Testis (tissue), 3 donors: ENCODE data around the gene ALB. TPM values are rescaled to one million over a fixed set of nuclear protein-coding genes. Genes with fewer than 3 reads are reported as not detected.

Experiments used
- DNase-seq: peaks from one replicate; pipeline ENCODE4 v3.0.0-alpha.2; 2019
- H3K27ac ChIP-seq, 2 donors: fragments of 200-600 bp; sonication (generic); one replicate each; pipeline ENCODE4 v1.5.1; 2019
- H3K27me3 ChIP-seq: fragments of 200-600 bp; sonication (generic); one replicate; pipeline ENCODE4 v1.5.1; 2019
- H3K36me3 ChIP-seq: fragments of 200-600 bp; sonication (generic); one replicate; pipeline ENCODE4 v1.5.1; 2017; ENCODE audit warnings: low read depth; ENCODE audit errors: missing control alignments
- H3K4me1 ChIP-seq: fragments of 200-600 bp; sonication (generic); one replicate; pipeline ENCODE4 v1.5.1; 2019
- H3K4me3 ChIP-seq, 2 donors: fragments of 200-600 bp; sonication (generic); one replicate each; pipeline ENCODE4 v1.5.1; 2017 to 2019
- H3K9me3 ChIP-seq: fragments of 200-600 bp; sonication (generic); one replicate; pipeline ENCODE4 v1.5.1; 2017
- POLR2A ChIP-seq: fragments of 450-650 bp; IDR thresholded peaks from one replicate; pipeline ENCODE4 v1.6.1; 2017; ENCODE audit warnings: antibody characterized with exemption, mild to moderate bottlenecking, moderate library complexity
- WGBS, 2 donors: methylation state at CpG; one replicate each; pipeline ENCODE4 v1.1.5; 2018; 5-methylcytosine and 5-hydroxymethylcytosine counted together
- intact Hi-C: fragments of 100-400 bp; cut with DNase I; formaldehyde crosslinking; loops from one replicate; pipeline ENCODE4 v1.15.1; 2023; ENCODE audit warnings: low total_unique reads
- polyA plus RNA-seq: library from polyadenylated mRNA; stranded (reverse); fragments of 350-450 nt; fragmentation: Illumina TruSeq; extraction: RNeasy Lipid Tissue Mini Kit (QIAGEN cat#74804); gene quantifications from one replicate; pipeline ENCODE4 v1.2.3, GENCODE V29; 2014; ENCODE audit warnings: low read depth, low replicate concordance; ENCODE audit not compliant: insufficient read depth
- total RNA-seq, 2 donors: library from RNA; depleted of rRNA; stranded (reverse); fragments of >200 nt; gene quantifications; one replicate each; pipeline ENCODE4 v1.2.3, GENCODE V29; 2016
- TF ChIP-seq, protein P1 (sequence below), 3 experiments: fragments of 450-650 bp in 2 of 3; fragments of 200-600 bp in 1 of 3; sonication (generic) in 1 of 3; IDR thresholded peaks; one replicate each; pipeline ENCODE4 v1.5.1; 2016 to 2019; ENCODE audit warnings: antibody characterized with exemption in 3 of 3, mild to moderate bottlenecking in 2 of 3, moderate library complexity in 1 of 3

ALB gene
- total and polyA plus RNA-seq, 3 donors from 2014 or later: 3.5 to 6.9 (median 5.0) TPM

DNA sequence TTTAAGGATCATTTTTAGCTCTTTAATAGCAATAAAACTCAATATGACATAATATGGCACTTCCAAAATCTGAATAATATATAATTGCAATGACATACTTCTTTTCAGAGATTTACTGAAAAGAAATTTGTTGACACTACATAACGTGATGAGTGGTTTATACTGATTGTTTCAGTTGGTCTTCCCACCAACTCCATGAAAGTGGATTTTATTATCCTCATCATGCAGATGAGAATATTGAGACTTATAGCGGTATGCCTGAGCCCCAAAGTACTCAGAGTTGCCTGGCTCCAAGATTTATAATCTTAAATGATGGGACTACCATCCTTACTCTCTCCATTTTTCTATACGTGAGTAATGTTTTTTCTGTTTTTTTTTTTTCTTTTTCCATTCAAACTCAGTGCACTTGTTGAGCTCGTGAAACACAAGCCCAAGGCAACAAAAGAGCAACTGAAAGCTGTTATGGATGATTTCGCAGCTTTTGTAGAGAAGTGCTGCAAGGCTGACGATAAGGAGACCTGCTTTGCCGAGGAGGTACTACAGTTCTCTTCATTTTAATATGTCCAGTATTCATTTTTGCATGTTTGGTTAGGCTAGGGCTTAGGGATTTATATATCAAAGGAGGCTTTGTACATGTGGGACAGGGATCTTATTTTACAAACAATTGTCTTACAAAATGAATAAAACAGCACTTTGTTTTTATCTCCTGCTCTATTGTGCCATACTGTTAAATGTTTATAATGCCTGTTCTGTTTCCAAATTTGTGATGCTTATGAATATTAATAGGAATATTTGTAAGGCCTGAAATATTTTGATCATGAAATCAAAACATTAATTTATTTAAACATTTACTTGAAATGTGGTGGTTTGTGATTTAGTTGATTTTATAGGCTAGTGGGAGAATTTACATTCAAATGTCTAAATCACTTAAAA lies 15.3 kb downstream of the ALB start:
- Histone ChIP-seq H3K27ac (no peak overlapping the region), H3K9me3 (no peaks in the 10 kb centered on the region), H3K4me1 (peaks cover 5% of the 10 kb centered on the region), H3K27me3 (no peaks in the 10 kb centered on the region), H3K36me3 (no peaks in the 10 kb centered on the region), H3K4me3 (no peak overlapping the region)
- intact Hi-C loops: no loop called here
- no peak for TF ChIP-seq POLR2A
- TF ChIP-seq, protein P1, sequence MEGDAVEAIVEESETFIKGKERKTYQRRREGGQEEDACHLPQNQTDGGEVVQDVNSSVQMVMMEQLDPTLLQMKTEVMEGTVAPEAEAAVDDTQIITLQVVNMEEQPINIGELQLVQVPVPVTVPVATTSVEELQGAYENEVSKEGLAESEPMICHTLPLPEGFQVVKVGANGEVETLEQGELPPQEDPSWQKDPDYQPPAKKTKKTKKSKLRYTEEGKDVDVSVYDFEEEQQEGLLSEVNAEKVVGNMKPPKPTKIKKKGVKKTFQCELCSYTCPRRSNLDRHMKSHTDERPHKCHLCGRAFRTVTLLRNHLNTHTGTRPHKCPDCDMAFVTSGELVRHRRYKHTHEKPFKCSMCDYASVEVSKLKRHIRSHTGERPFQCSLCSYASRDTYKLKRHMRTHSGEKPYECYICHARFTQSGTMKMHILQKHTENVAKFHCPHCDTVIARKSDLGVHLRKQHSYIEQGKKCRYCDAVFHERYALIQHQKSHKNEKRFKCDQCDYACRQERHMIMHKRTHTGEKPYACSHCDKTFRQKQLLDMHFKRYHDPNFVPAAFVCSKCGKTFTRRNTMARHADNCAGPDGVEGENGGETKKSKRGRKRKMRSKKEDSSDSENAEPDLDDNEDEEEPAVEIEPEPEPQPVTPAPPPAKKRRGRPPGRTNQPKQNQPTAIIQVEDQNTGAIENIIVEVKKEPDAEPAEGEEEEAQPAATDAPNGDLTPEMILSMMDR (IDR thresholded peaks at IDR 0.05): no peak
- 78 to 83% methylated on average over 7 of the region's 7 CpGs for WGBS, 2 donors
- no peak for DNase-seq

DNA sequence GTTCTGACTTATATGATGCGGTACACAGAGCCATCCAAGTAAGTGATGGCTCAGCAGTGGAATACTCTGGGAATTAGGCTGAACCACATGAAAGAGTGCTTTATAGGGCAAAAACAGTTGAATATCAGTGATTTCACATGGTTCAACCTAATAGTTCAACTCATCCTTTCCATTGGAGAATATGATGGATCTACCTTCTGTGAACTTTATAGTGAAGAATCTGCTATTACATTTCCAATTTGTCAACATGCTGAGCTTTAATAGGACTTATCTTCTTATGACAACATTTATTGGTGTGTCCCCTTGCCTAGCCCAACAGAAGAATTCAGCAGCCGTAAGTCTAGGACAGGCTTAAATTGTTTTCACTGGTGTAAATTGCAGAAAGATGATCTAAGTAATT lies 16.5 kb downstream of the ALB start:
- Histone ChIP-seq H3K27ac (no peak overlapping the region), H3K9me3 (no peaks in the 10 kb centered on the region), H3K36me3 (no peaks in the 10 kb centered on the region), H3K4me3 (no peak overlapping the region), H3K27me3 (no peaks in the 10 kb centered on the region), H3K4me1 (peaks cover 5% of the 10 kb centered on the region)
- WGBS, 2 donors: 93 to 95% methylated on average over 2 of the region's 2 CpGs
- TF ChIP-seq POLR2A: no peak
- TF ChIP-seq, protein P1 (IDR thresholded peaks at IDR 0.05): no peak
- intact Hi-C loops: no loop called here
- no peak for DNase-seq

DNA sequence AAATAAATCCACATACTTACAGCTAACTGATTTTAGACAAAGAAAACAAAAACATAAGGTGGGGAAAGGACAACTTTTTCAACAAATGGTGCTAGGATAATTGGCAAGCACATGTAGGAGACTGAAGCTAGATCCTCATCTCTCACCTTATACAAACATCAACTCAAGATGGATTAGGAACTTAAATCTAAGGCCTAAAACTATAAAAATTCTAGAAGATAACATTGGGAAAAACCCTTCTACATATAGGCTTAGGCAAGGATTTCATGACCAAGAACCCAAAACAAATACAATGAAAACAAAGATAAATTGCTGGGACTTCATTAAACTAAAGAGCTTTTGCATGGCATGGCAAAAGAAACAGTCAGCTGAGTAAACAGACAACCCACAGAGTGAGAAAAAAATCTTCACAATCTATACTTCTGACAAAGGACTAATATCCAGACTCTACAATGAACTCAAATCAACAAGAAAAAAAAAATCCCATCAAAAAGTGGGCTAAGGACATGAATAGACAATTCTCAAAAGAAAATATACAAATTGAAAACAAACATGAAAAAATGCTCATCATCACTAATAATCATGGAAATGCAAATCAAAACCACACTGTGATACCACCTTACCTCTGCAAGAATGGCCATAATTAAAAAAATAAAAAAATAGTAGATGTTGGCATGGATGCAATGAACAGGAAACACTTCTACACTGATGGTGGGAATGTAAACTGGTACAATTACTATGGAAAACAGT lies 17.8 kb downstream of the ALB start:
- DNase-seq: no peak
- no peak overlapping the region for H3K4me3 ChIP-seq
- no peak for TF ChIP-seq POLR2A
- TF ChIP-seq, protein P1 (IDR thresholded peaks at IDR 0.05): no peak
- H3K4me1 ChIP-seq: peaks cover 5% of the 10 kb centered on the region
- intact Hi-C loops: no loop called here
- H3K27ac ChIP-seq: no peak overlapping the region
- no peaks in the 10 kb centered on the region for H3K9me3 ChIP-seq
- H3K36me3 ChIP-seq: no peaks in the 10 kb centered on the region
- no peaks in the 10 kb centered on the region for H3K27me3 ChIP-seq

DNA sequence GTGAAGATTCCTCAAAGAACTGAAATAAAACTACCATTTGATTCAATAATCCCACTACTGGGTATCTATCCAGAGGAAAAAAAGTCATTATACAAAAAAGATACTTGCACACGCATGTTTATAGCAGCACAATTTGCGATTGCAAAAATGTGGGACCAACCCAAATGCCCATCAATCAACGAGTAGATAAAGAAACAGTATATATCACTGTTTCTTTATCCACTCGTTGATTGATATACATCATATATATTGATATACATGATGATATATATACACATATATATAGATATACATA lies 18.3 kb downstream of the ALB start:
- H3K36me3 ChIP-seq: no peaks in the 10 kb centered on the region
- no peaks in the 10 kb centered on the region for H3K9me3 ChIP-seq
- no peak overlapping the region for H3K4me3 ChIP-seq
- no peaks in the 10 kb centered on the region for H3K27me3 ChIP-seq
- H3K27ac ChIP-seq: no peak overlapping the region
- peaks cover 5% of the 10 kb centered on the region for H3K4me1 ChIP-seq
- WGBS, 2 donors: 68 to 75% methylated on average over 4 of the region's 4 CpGs
- no peak for TF ChIP-seq POLR2A
- TF ChIP-seq, protein P1 (IDR thresholded peaks at IDR 0.05): no peak
- no peak for DNase-seq
- intact Hi-C loops: no loop called here
